ENCODE measurements around the gene HDAC1.
A peak's percentile ranks its signal among the peaks of the same experiment; 100 is the strongest.
"Not testable (repeated sequence)": the region's sequence is repeated elsewhere in the genome, so short reads cannot be mapped to it uniquely, and the experiment has no call there.

The HDAC1 gene

DNA sequence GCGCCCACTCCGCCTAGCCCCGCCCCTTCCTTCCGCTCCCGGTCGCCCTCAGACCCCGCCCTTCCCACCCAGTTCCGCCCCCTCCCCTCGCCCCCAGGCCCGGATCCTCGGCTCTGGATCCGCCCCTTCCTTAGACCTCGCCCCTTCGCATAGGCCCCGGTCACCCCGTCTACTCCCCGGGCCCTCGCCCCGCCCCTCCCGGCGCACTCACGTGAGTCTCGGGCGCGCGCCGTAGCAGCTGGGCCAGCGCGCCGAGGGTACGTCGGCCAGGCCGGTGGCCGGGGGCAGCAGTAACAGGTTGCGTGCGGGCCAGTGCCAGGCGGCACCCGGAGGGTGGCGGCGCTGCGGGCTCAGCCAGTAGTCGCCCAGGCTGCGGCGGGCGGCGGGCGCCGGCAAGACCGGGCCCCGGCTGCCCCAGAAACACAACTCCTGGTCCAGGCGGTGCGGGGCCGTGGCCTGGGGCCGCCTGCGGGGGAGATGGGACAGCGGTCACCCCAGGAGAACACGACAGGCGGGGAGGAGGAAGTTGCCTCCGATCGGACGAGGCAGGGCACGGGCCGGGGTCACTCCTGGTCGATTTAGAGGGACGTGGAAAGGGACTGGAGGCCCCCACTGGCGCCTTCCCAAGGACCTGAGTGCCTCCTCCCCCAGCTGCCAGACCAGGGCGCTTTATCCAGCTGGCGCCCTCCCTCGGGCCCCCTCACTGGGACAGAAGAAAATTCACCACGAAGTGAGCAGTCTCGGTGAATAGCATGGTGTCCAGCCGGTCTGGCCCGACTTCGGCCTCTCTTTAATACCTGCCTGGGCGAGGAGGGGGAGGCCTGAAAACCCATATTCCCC is 59.7 kb downstream of the HDAC1 start:
- DNase-seq: peak; percentile 67

DNA sequence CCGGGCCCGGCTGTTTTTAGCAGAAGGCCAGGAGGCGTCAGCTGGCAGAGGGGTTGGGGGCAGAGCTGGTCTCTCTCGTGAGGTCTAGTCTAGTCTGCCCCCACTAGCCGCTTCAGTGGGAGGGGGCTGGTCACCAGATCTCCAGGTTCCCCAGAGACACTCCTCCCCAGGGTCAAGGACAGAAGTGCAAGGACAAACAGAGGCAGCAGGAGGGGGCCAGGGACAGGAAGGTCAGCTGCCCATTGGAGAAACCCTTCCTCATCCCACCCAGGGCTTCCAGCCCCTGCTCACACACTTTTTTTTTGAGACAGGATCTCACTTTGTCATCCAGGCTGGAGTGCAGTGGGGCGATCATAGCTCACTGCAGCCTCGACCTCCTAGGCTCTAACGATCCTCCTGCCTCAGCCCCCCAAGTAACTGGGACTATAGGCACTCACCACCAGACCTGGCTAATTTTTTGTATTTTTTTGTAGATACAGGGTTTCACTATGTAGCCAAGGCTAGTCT is 60.4 kb downstream of the HDAC1 start:
- no peak for DNase-seq

DNA sequence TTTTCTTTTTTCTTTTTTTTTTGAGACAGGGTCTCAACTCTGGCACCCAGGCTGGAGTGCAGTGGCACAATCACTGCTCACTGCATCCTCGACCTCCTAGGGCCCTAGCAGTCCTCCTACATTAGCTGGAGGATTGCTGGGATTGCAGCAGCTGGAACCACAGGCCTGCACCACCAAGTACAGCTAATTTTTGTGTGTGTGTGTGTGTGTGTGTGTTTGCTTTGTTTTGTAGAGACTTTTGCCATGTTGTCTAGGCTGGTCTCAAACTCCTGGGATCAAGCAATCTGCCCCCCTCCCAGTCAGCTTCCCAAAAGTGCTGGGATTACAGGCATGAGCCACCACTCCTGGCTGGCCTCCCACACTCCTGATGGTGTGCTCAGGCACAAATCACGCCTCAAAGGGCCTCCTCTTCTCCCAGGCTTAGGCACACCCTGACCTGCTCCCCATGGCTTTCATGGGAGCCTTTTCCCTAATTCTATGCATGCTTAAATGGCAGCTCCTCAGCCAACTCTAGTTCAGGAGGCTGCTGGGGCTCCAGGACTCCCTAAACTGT is 61.0 kb downstream of the HDAC1 start:
- no peak for DNase-seq

DNA sequence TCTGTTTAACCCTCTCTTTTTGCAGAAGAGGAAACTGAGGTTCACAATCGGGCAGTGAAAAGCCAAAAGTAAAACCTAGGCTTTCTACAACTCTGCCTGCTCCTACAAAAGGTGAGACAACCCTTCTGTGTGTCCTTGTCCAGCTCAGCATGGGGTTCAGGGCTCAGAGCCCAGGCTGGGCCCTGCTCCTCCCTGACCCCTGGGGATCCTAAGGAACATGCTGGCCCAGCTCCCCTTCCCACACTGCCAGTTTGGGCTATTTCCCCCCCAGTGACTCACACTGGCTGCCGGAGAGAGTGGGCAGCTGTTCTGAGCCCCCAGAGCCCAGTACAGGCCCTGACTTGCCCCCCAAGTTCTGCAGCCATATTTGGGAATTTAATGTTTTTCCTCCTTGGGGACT is 61.5 kb downstream of the HDAC1 start:
- no peak for DNase-seq

GRCh38 chr1:32353886-32354570 is 62.1 kb downstream of the HDAC1 start:
- DNase-seq: no peak

DNA sequence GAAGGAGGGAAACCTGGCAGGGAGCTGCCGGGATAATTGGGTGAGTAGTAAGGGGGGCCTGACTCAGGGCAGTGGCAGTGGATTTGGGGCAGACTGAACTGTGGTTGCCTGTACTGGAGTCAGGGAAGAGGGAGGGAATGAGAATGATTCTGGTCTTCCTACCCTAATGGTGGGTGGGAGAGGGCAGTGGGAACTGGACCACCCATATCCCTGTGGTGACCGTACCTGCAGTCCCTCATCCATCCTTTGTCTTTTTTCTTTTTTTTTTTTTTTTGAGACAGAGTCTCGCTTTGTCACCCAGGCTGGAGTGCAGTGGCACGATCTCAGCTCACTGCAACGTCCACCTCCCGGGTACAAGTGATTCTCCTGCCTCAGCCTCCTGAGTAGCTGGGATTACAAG is 63.9 kb downstream of the HDAC1 start:
- DNase-seq: not testable (repeated sequence)

- DNase-seq: no peak
Observed at GRCh38 chr1:32356478-32356877, 64.6 kb downstream of the HDAC1 start.

GRCh38 chr1:32357614-32358013 is 65.7 kb downstream of the HDAC1 start:
- no peak for DNase-seq

DNA sequence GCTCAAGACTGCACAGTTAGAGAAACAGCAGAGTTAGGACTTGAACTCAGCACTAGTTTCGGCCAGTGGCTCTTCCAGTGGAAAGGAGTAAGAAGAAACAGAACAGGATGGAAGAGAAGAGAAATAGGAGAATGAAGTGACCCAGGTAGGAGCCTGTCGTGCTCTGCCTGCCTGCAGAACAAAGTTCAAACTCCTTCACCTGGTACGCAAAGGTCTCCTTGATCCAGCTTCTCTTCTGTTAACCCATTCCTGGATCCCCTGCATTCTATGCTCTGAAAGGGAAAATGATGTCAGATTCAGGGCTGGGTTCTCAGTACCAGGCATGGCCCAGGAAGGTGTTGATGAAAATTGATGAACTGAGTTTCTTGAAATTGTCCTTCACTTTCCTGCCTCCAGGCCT is 66.6 kb downstream of the HDAC1 start:
- DNase-seq: no peak

GRCh38 chr1:32361308-32361673 is 69.4 kb downstream of the HDAC1 start:
- DNase-seq: no peak

- no peak for DNase-seq
Observed at GRCh38 chr1:32361674-32362473, 70.0 kb downstream of the HDAC1 start.

- DNase-seq: no peak
Observed at GRCh38 chr1:32362474-32363313, 70.8 kb downstream of the HDAC1 start, which contains the start of the genes FAM229A and TSSK3. FAM229A (minus strand) TSS chr1:32362485; CDS start chr1:32362091, 394 bp downstream. TSSK3 (plus strand) TSS chr1:32362539; CDS start chr1:32362702, 163 bp downstream.

GRCh38 chr1:32363713-32364112 is 71.8 kb downstream of the HDAC1 start:
- DNase-seq: no peak

GRCh38 chr1:32364836-32365235 is 73.0 kb downstream of the HDAC1 start:
- no peak for DNase-seq

DNA sequence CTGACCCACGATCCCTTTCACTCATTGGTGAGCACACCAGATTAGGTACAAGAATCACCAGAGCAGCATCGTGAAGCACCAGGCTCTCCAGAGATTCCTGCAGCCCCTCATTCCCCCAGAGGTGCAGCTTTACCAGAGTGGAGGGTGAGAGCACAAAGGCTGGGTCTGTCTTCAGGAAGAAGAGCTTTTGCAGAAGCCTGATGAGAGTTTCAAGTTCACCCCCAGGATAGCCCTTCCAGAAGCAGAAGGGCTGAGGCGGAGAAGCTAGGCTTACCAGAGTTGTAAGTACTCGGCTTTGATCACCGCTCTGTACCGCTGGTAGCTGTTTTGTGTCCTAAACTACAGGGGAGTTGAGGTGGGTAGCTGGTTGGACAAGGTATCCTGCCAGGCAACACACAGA is 73.6 kb downstream of the HDAC1 start:
- DNase-seq: no peak

GRCh38 chr1:32367912-32368635 is 76.2 kb downstream of the HDAC1 start:
- no peak for DNase-seq

GRCh38 chr1:32372149-32372756 is 80.4 kb downstream of the HDAC1 start:
- no peak for DNase-seq

DNA sequence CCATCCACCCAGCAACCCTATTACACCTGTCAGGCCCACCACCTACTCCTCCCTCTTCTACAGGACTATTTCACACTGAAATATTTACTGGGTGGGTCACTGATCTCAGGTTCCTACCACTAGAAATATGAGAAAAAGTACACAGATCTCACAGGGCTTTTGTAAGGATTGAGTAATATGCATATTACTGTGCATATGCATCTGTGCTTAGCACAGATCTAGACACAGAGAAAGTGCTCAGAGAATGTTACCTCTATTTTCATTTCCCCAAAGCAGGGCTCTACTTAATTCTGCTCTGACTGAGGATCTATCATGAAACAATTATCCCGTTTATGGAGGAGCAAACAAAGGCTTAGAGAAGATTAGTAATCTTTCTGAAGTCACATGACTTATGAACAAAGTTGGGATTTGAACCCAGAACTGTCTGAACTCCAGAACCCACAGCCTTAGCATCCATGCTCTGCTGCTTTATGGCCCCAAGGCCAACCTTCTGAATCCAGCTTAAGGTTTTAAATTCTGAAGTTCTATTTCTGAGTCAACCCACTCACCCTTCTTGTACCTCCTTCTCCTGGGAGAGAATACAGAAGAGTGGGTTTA is 82.2 kb downstream of the HDAC1 start:
- no peak for DNase-seq

DNA sequence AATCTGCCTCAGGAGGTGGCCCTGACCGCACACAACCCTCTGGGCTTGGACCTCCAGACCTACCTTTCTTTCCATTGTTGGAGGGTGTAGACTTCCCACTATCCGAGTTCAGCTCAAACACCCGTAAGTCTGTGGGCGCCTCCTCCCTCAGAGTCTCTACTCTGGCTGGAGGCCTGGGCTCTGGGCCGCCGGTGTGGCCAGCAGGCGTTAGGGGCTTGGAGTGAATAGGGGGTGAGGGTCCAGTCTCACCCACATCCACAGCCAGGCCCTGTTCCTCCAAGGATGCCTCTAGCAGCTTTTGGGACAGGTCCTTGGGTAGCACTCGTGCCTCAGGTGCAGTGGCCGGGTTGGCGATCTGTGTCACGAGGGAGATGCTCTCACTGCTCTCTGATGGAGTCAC is 84.3 kb downstream of the HDAC1 start:
- DNase-seq: no peak

- DNase-seq: no peak
Observed at GRCh38 chr1:32377541-32378220, 85.8 kb downstream of the HDAC1 start.
